Esophagus (tissue), 2 donors: Measurements from ENCODE around the gene RIN3. TPM values are rescaled to one million over a fixed set of nuclear protein-coding genes. Genes with fewer than 3 reads are reported as not detected.
A peak's percentile ranks its signal among the peaks of the same experiment; 100 is the strongest.

Experiments used
- H3K27ac ChIP-seq, 2 donors: one replicate each; pipeline ENCODE4 v1.5.1; 2013; ENCODE audit warnings: low read depth in 2 of 2, mild to moderate bottlenecking in 2 of 2, inconsistent platforms in 1 of 2, low read length in 1 of 2, moderate library complexity in 1 of 2
- H3K27me3 ChIP-seq, 2 donors: one replicate each; pipeline ENCODE4 v1.6.1; 2013; ENCODE audit warnings: low read length in 2 of 2, control low read depth in 1 of 2, mild to moderate bottlenecking in 1 of 2; ENCODE audit not compliant: insufficient read depth in 2 of 2, control insufficient read depth in 1 of 2
- H3K36me3 ChIP-seq, 2 donors: one replicate each; pipeline ENCODE4 v1.6.1; 2013; ENCODE audit warnings: low read length in 1 of 2; ENCODE audit not compliant: control insufficient read depth in 2 of 2, insufficient read depth in 2 of 2
- H3K4me1 ChIP-seq, 2 donors: one replicate each; pipeline ENCODE4 v1.6.1; 2013; ENCODE audit warnings: low read length in 1 of 2; ENCODE audit not compliant: control insufficient read depth in 2 of 2, insufficient read depth in 2 of 2
- H3K4me3 ChIP-seq, 2 donors: one replicate each; pipeline ENCODE4 v1.5.1; 2013; ENCODE audit warnings: low read length in 2 of 2, mild to moderate bottlenecking in 2 of 2, low read depth in 1 of 2, moderate library complexity in 1 of 2
- H3K9me3 ChIP-seq, 2 donors: one replicate each; pipeline ENCODE4 v1.6.1; 2013; ENCODE audit warnings: mild to moderate bottlenecking in 2 of 2, low read depth in 1 of 2, low read length in 1 of 2, moderate library complexity in 1 of 2; ENCODE audit not compliant: control insufficient read depth in 2 of 2, insufficient read depth in 1 of 2
- WGBS, 2 donors: extraction: QIAGEN DNeasy Blood & Tissue Kit; methylation state at CpG; one replicate each; pipeline ENCODE4 v1.1.7; 2013; 5-methylcytosine and 5-hydroxymethylcytosine counted together
- polyA plus RNA-seq, 2 donors: library from polyadenylated mRNA; stranded (reverse); fragments of 200-250 nt; gene quantifications; one replicate each; pipeline ENCODE4 v1.2.3, GENCODE V29; 2013
- donor health status: healthy with polysubstance abuse.
- donor health status: Bipolar disorder and iron deficiency.

RIN3 gene
- polyA plus RNA-seq, 2 donors, result 4.8 to 7.3 TPM

DNA sequence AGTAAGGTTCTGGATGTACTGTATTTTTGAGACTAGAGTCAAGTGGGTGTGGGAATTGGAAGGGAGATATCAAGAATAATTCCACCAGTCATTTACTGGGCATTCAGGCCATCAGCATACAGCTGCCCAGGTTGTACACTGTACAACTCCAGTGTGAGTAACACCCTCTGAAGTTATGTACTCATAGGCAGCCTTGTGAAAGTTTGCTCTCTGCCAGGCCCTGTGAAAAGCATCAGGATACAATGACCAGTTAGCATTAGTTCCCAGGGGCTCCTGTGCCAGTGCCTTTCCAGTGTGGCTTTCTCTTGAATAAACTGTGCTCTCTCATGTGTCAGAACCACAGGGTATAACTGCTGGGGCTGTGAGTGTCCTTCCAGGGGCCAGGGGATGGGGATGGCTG, 145.1 kb downstream of the RIN3 start:
- no peaks in the 10 kb centered on the region for H3K27me3 ChIP-seq
- no peaks in the 10 kb centered on the region for H3K9me3 ChIP-seq
- peaks cover 10 to 18% of the 10 kb centered on the region in 2 donors for H3K4me1 ChIP-seq
- H3K4me3 ChIP-seq, result no peak overlapping the region
- peaks cover 5 to 16% of the 10 kb centered on the region in 2 donors for H3K36me3 ChIP-seq
- no peak overlapping the region for H3K27ac ChIP-seq

DNA sequence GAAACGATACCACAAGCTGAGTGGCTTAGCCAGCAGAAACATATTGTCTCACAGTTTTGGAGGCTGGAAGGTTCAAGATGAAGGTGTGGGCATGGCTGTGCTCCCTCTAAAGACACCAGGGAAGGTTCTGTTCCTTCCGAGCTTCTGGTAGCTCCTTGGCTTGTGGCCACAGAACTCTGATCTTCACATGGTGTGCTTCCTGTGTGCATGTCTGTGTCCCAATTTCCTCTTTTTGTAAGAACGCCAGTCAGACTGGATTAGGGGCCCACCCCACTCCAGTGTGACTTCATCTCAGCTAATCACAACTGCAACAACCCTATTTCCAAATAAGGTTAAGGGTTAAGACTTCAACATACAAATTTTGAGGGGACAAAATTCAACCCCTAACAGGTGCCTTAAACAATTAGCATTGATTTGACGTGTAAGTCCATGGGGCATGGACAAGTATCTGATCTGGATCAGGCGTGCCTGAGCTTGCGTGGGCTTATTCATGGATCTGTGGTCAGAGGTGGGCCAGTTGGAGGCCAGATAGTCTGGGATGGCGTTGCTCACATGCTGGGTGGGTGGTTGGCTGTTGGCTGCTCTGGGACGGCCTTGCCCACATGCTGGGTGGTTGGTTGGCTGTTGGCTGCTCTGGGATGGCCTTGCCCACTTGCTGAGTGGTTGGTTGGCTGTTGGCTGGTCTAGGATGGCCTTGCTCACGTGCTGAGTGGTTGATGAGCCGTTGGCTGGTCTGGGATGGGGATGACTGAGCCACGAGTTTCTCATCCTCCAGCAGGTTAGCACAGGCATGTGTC, 146.4 kb downstream of the RIN3 start:
- peaks cover 5 to 16% of the 10 kb centered on the region in 2 donors for H3K36me3 ChIP-seq

DNA sequence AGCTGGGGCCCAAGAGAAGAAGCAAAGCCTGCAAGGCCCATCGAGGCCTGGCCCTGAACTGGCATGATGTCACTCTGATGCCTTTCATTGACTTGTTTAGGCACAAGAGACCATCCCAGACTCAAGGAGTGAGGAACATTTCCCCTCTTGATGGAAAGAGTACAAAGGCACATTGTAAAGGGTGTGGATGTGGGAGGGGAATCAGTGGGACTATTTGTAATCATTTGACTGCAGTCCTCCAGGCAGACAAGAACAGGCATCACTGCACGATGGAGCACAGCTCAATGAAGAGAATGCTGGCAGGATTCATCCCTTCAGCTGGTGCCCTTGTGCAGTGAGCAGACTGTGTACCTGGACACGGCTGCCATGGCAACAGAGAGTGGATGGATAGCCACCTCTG, 147.0 kb downstream of the RIN3 start:
- no peaks in the 10 kb centered on the region for H3K9me3 ChIP-seq
- H3K4me3 ChIP-seq, result no peak overlapping the region
- H3K36me3 ChIP-seq, result peaks cover 5 to 16% of the 10 kb centered on the region in 2 donors
- peaks cover 10 to 16% of the 10 kb centered on the region in 2 donors for H3K4me1 ChIP-seq
- 72 to 80% methylated on average over 3 of the region's 3 CpGs for WGBS, 2 donors
- H3K27me3 ChIP-seq, result no peaks in the 10 kb centered on the region
- no peak overlapping the region for H3K27ac ChIP-seq

More for the DNA sequence above, 146.4 kb downstream of the RIN3 start:
- 69 to 70% methylated on average over 11 of the region's 11 CpGs for WGBS, 2 donors
- peaks cover 10 to 18% of the 10 kb centered on the region in 2 donors for H3K4me1 ChIP-seq
- H3K4me3 ChIP-seq, result no peak overlapping the region
- no peaks in the 10 kb centered on the region for H3K9me3 ChIP-seq
- no peaks in the 10 kb centered on the region for H3K27me3 ChIP-seq
- peak overlapping the region in 1 of 2 donors; percentile 42 for H3K27ac ChIP-seq

DNA sequence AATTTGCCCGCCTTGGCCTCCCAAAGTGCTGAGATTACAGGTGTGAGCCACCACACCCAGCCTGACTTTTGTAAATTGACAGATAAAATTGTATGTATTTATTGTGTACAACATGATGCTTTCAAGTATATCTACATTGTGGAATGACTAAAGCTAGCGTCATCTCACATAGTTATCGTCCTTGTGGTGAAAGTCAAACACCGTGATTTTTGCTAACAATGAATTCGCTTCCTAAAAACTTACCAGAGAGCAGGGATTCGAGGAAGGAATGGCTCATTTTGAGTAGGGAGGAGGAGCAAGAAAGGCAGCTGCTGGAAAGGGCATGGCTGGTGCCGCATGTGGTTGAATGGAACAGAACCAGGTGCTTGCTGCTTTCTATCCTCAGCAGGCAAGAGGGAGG, 149.5 kb downstream of the RIN3 start:
- H3K27ac ChIP-seq, result no peak overlapping the region
- no peak overlapping the region for H3K4me3 ChIP-seq
- 89 to 91% methylated on average over 7 of the region's 7 CpGs for WGBS, 2 donors
- H3K27me3 ChIP-seq, result no peaks in the 10 kb centered on the region
- H3K36me3 ChIP-seq, result peaks cover 8 to 13% of the 10 kb centered on the region in 2 donors
- no peaks in the 10 kb centered on the region for H3K9me3 ChIP-seq
- peaks cover 10 to 14% of the 10 kb centered on the region in 2 donors for H3K4me1 ChIP-seq

DNA sequence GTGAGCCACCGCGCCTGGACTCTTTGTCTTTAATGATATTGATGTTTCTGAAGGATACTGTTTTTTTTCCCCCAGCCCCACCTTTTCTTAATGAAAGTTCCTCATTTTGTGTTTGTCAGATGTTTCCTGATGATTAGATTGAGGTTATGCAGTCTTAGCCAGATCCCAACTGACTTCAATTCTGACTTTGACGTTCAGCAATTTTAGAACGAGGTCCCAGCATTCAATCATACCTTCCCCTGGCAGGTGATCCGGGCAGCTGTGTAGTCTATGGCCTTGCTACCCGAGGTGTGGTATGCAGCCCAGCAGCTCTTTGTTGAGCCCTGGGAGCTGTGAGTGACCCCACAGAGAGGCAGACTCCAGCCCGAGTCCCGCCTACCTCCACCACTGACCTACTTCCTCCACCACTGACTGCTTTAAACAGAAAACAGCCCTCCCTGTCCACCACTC, 152.1 kb downstream of the RIN3 start:
- no peaks in the 10 kb centered on the region for H3K27me3 ChIP-seq
- no peak overlapping the region for H3K4me3 ChIP-seq
- peaks cover 8 to 9% of the 10 kb centered on the region in 2 donors for H3K36me3 ChIP-seq
- H3K27ac ChIP-seq, result peak overlapping the region in 1 of 2 donors; percentile 33
- no peaks in the 10 kb centered on the region for H3K4me1 ChIP-seq
- no peaks in the 10 kb centered on the region for H3K9me3 ChIP-seq
- WGBS, 2 donors, result 70 to 72% methylated on average over 8 of the region's 8 CpGs

DNA sequence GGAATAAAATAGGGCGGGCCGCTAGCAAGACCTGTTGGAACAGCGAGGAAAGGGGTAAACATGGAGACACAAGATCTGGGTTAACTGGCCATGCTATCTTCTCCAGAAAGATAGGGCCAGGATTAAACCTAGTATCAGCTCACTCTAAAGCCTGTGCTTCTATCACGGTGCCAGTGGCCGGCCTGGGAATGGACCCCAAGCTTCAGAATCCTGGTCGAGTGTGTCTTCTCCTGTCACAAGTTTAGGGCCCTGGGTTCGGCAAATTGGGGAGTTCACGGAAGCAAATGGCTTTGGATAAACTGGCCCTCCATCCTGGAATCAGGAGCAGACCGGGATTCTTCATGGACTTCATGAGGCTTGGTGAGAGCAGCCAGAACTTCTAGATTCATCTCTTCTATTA, 152.7 kb downstream of the RIN3 start:
- Histone ChIP-seq H3K4me3 (no peak overlapping the region), H3K36me3 (peaks cover 4 to 9% of the 10 kb centered on the region in 2 donors), H3K9me3 (no peaks in the 10 kb centered on the region), H3K27me3 (no peaks in the 10 kb centered on the region), H3K27ac (peak overlapping the region in 1 of 2 donors; percentile 7), H3K4me1 (no peaks in the 10 kb centered on the region)
- WGBS, 2 donors, result 97 to 98% methylated on average over 9 of the region's 9 CpGs

DNA sequence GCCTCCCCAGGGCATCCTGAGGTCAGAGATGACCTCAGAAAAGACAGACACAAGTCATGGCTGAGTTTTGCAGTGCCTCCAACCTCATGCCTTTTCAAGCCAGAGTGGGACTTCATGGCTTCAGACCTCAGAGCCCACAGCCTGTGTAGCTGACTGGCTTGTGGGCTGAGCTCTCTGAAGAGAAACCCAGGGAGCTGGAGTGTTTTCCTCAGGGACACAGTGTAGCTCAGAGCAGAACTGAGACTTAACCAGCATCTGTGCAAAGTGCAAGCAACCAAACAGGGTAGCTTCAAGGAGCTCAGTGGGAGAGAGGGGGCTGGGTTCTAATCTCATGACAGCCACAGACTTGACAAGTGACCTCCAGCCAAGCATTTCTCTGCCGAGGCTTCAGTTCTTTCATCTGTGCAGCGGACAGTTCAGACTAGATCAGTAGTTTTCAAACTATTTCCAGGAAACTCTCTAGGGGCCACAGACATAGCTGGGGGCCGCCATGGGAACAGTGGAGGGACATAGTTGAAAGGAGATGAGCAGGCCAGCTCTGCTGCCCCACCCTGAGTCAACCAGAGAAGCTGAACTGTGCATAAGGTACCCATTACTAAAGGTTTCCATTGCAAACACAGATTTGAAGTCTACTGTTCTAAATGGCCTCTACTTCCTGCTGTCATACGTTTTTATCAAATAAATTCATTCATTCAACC, 154.8 kb downstream of the RIN3 start:
- 65 to 72% methylated on average over 4 of the region's 4 CpGs for WGBS, 2 donors
- Histone ChIP-seq H3K4me1 (no peaks in the 10 kb centered on the region), H3K4me3 (no peak overlapping the region), H3K9me3 (no peaks in the 10 kb centered on the region), H3K27ac (no peak overlapping the region), H3K27me3 (no peaks in the 10 kb centered on the region), H3K36me3 (peaks cover 1 to 7% of the 10 kb centered on the region in 2 donors)

DNA sequence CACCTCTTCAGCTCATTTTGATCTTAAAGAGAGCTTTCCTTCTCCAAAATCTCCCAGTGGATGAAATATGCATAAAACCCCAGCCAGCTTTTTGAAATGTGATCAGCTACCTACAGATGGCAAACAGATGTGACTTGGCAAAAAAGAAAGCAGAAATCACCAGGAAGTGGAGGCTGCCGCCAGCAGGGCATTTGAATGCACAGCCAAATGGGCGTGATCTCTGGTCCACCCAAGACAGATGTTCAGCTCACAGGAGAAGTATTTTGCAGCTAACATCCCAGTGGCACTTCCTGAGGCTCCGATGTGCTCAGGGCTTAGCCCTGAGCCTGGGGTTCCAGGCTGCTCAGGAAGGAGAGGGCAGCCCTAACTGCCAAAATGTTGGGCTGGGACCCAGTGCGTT, 156.6 kb downstream of the RIN3 start:
- H3K27ac ChIP-seq, result no peak overlapping the region
- 37 to 62% methylated on average over 4 of the region's 4 CpGs for WGBS, 2 donors
- H3K27me3 ChIP-seq, result no peaks in the 10 kb centered on the region
- H3K36me3 ChIP-seq, result peaks cover 0 to 3% of the 10 kb centered on the region in 2 donors
- H3K9me3 ChIP-seq, result no peaks in the 10 kb centered on the region
- H3K4me3 ChIP-seq, result no peak overlapping the region
- H3K4me1 ChIP-seq, result no peaks in the 10 kb centered on the region

DNA sequence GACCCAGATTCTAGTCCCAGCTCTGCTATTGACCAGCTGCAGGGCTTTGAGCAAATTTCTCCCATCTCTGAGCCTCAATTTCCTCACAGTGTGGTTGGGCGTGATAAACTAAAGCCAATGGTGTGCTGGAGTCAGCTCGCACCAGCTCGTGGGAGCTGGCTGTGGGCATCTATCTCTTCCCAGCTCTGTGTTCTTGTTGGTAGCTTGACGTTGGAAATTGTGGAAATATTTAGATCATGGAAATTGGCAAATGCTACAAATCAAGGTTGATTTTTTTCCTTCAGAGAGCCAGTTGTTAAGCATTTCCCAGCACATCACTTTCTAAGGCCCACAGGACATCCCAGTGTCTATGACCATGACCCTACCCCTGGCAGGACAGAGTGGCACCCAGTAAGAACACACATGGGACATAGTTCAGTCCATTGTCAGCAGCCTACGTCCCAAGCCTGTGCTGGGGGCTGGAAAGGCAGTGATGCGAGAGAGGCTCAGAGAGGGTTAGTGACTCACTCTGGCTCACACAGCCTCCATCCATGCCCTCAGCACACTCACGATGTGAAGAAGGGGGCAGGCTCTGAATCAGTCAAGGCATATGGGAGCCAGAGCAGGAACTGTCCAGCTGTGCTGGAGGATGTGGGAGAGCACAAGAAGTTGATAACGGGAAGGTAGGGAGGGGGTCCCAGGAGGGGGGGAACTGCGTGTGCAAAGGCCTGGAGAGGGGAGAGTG, 157.2 kb downstream of the RIN3 start:
- Histone ChIP-seq H3K4me3 (no peak overlapping the region), H3K36me3 (peaks cover 0 to 3% of the 10 kb centered on the region in 2 donors), H3K27me3 (no peaks in the 10 kb centered on the region), H3K27ac (no peak overlapping the region), H3K4me1 (no peaks in the 10 kb centered on the region), H3K9me3 (no peaks in the 10 kb centered on the region)
- 77% methylated on average over 9 of the region's 9 CpGs for WGBS, 2 donors
